Spleen (tissue), 11 donors: ENCODE measurements around the gene UCP2. TPM values are rescaled to one million over a fixed set of nuclear protein-coding genes. Genes with fewer than 3 reads are reported as not detected.

Experiments
- DNase-seq: peaks from one replicate; pipeline ENCODE4 v3.0.0-alpha.2; 2020
- H3K27ac ChIP-seq, 8 donors: fragments of 200-600 bp; sonication (generic) in 7 of 8; 1 replicate in 4 of 8; 2 replicates in 4 of 8; pipeline versions ENCODE4 v1.5.0 to v1.8.0; 2016 to 2021; ENCODE audit warnings: inconsistent platforms in 4 of 8, mild to moderate bottlenecking in 4 of 8, moderate library complexity in 1 of 8
- H3K27me3 ChIP-seq, 7 donors: fragments of 200-600 bp; sonication (generic) in 6 of 7; replicated peaks in 1 of 7; 1 replicate in 4 of 7; 2 replicates in 3 of 7; pipeline versions ENCODE4 v1.5.0 to v1.8.0; 2016 to 2021; ENCODE audit warnings: inconsistent platforms in 3 of 7, mild to moderate bottlenecking in 1 of 7
- H3K36me3 ChIP-seq, 6 donors: fragments of 200-600 bp; sonication (generic) in 5 of 6; 1 replicate in 4 of 6; 2 replicates in 2 of 6; pipeline versions ENCODE4 v1.5.0 to v1.8.0; 2016 to 2021; ENCODE audit warnings: inconsistent platforms in 2 of 6
- H3K4me1 ChIP-seq, 6 donors: fragments of 200-600 bp; sonication (generic) in 5 of 6; 1 replicate in 3 of 6; 2 replicates in 3 of 6; pipeline versions ENCODE4 v1.5.0 to v1.8.0; 2016 to 2021; ENCODE audit warnings: inconsistent platforms in 3 of 6
- H3K4me3 ChIP-seq, 8 donors: fragments of 200-600 bp; sonication (generic) in 7 of 8; 1 replicate in 4 of 8; 2 replicates in 4 of 8; pipeline versions ENCODE4 v1.5.0 to v1.8.0; 2016 to 2021; ENCODE audit warnings: inconsistent platforms in 4 of 8, mild to moderate bottlenecking in 4 of 8, moderate library complexity in 2 of 8
- H3K9me3 ChIP-seq, 8 donors: fragments of 200-600 bp; sonication (generic) in 7 of 8; 1 replicate in 4 of 8; 2 replicates in 4 of 8; pipeline versions ENCODE4 v1.5.0 to v1.8.0; 2016 to 2021; ENCODE audit warnings: inconsistent platforms in 4 of 8
- CTCF ChIP-seq, 11 experiments: fragments of 200-600 bp in 7 of 11; fragments of 450-650 bp in 4 of 11; sonication (generic) in 4 of 11; IDR thresholded peaks in 8 of 11; conservative IDR thresholded peaks in 3 of 11; 1 replicate in 7 of 11; 2 replicates in 4 of 11; pipeline versions ENCODE4 v1.4.0 to v1.8.0; 2016 to 2021; ENCODE audit warnings: antibody characterized with exemption in 11 of 11, inconsistent platforms in 4 of 11, mild to moderate bottlenecking in 1 of 11
- POLR2A ChIP-seq, 3 donors: fragments of 450-650 bp; IDR thresholded peaks; one replicate each; pipeline ENCODE4 v1.5.1; 2017; ENCODE audit warnings: antibody characterized with exemption in 3 of 3, mild to moderate bottlenecking in 1 of 3
- POLR2AphosphoS5 ChIP-seq, 3 donors: sonication (generic); formaldehyde crosslinking; IDR thresholded peaks; one replicate each; pipeline ENCODE4 v1.5.1; 2017; ENCODE audit warnings: antibody characterized with exemption in 3 of 3
- WGBS, 5 donors: extraction: QIAGEN DNeasy Blood & Tissue Kit in 3 of 5; methylation state at CpG; one replicate each; pipeline versions ENCODE4 v1.1.5 to v1.1.7; 2013 to 2018; 5-methylcytosine and 5-hydroxymethylcytosine counted together
- intact Hi-C: fragments of 100-400 bp; cut with DNase I; formaldehyde crosslinking; loops from one replicate; pipeline ENCODE4 v1.15.0; 2023; ENCODE audit warnings: low total_unique reads
- polyA plus RNA-seq, 3 donors: library from polyadenylated mRNA; stranded (reverse); fragments of 200-250 nt; gene quantifications; one replicate each; pipeline ENCODE4 v1.2.1, GENCODE V29; 2013
- total RNA-seq, 7 donors: library from RNA; depleted of rRNA in 3 of 7; stranded (reverse); fragments of >200 nt in 3 of 7; fragmentation: NEBNext Ultra II Directional in 4 of 7; extraction: Animal tissue kit (Norgen Biotek cat#: 25700) in 4 of 7; gene quantifications; one replicate each; pipeline versions ENCODE4 v1.1.0 to v1.2.1, GENCODE V29; 2016 to 2021
- donor health status: healthy with polysubstance abuse.
- donor health status: DM: no; HTN: no; CAD: no; lungs with moderate emphysema.
- donor health status: DM: no; HTN: no; CAD: no.
- donor health status: Bipolar disorder and iron deficiency.
- donor health status: healthy.
- donor health status: DM: no; HTN: no; CAD: no.
- donor health status: DM: yes; HTN: yes; CAD: no.

The UCP2 gene
- total and polyA plus RNA-seq, 10 donors, result 209 to 556 (median 401) TPM

- peaks cover 0 to 51% (median 38%) of the 10 kb centered on the region in 6 donors for H3K36me3 ChIP-seq
- H3K9me3 ChIP-seq, result no peaks in the 10 kb centered on the region
- no peaks in the 10 kb centered on the region for H3K27me3 ChIP-seq
- peak overlapping the region in 7 of 8 donors; percentile 36 to 97 (median 44) for H3K27ac ChIP-seq
- 81 to 91% (median 86%) methylated on average over 11 of the region's 11 CpGs for WGBS, 5 donors
- DNase-seq, result peak; percentile 74
- H3K4me1 ChIP-seq, result peaks cover 20 to 100% (median 77%) of the 10 kb centered on the region in 6 donors
- TF ChIP-seq POLR2A (IDR thresholded peaks at IDR 0.05) (peak in 1 of 3 donors; percentile 11), CTCF (IDR thresholded peaks at IDR 0.05 in 8 of 11, conservative IDR thresholded peaks at IDR 0.05 in 3 of 11) (no peak), POLR2AphosphoS5 (IDR thresholded peaks at IDR 0.05) (peak; percentile 62 to 78 (median 78))
- no peak overlapping the region for H3K4me3 ChIP-seq
- intact Hi-C loops, result no loop called here
Observed at GRCh38 chr11:73972620-73973449, 9.8 kb downstream of the UCP2 start.

GRCh38 chr11:73972187-73972586, 10.5 kb downstream of the UCP2 start:
- H3K36me3 ChIP-seq, result peaks cover 0 to 44% (median 31%) of the 10 kb centered on the region in 6 donors
- DNase-seq, result peak; percentile 58
- peaks cover 20 to 95% (median 71%) of the 10 kb centered on the region in 6 donors for H3K4me1 ChIP-seq
- H3K4me3 ChIP-seq, result no peak overlapping the region
- 72 to 100% (median 81%) methylated on average over 1 of the region's 1 CpG for WGBS, 5 donors
- peak overlapping the region in 5 of 8 donors; percentile 36 to 97 (median 55) for H3K27ac ChIP-seq
- H3K9me3 ChIP-seq, result no peaks in the 10 kb centered on the region
- TF ChIP-seq POLR2AphosphoS5 (IDR thresholded peaks at IDR 0.05), result peak in 2 of 3 donors; percentile 28 to 77
- TF ChIP-seq CTCF (IDR thresholded peaks at IDR 0.05 in 8 of 11, conservative IDR thresholded peaks at IDR 0.05 in 3 of 11), result no peak
- TF ChIP-seq POLR2A (IDR thresholded peaks at IDR 0.05), result no peak
- intact Hi-C loops, result no loop called here
- no peaks in the 10 kb centered on the region for H3K27me3 ChIP-seq

GRCh38 chr11:73971175-73971719, 11.4 kb downstream of the UCP2 start:
- Histone ChIP-seq H3K4me1 (peaks cover 16 to 85% (median 63%) of the 10 kb centered on the region in 6 donors), H3K27ac (peak overlapping the region in 7 of 8 donors; percentile 15 to 97 (median 48)), H3K27me3 (no peaks in the 10 kb centered on the region), H3K4me3 (no peak overlapping the region), H3K9me3 (no peaks in the 10 kb centered on the region), H3K36me3 (peaks cover 0 to 35% (median 22%) of the 10 kb centered on the region in 6 donors)
- TF ChIP-seq POLR2AphosphoS5 (IDR thresholded peaks at IDR 0.05) (peak in 2 of 3 donors; percentile 64 to 89), CTCF (IDR thresholded peaks at IDR 0.05 in 8 of 11, conservative IDR thresholded peaks at IDR 0.05 in 3 of 11) (no peak), POLR2A (IDR thresholded peaks at IDR 0.05) (peak in 1 of 3 donors; percentile 42)
- WGBS, 5 donors, result 67 to 79% (median 74%) methylated on average over 5 to 6 of the region's 6 CpGs
- DNase-seq, result peak; percentile 67
- intact Hi-C loops, result no loop called here
